Measurements from ENCODE around the gene MCOLN3. TPM values are rescaled to one million over a fixed set of nuclear protein-coding genes. Genes with fewer than 3 reads are reported as not detected.
"Not testable (repeated sequence)": the region's sequence is repeated elsewhere in the genome, so short reads cannot be mapped to it uniquely, and the experiment has no call there.

Gene MCOLN3
- total RNA-seq, 1 donor from 2014 or later = 0.72 TPM

DNA sequence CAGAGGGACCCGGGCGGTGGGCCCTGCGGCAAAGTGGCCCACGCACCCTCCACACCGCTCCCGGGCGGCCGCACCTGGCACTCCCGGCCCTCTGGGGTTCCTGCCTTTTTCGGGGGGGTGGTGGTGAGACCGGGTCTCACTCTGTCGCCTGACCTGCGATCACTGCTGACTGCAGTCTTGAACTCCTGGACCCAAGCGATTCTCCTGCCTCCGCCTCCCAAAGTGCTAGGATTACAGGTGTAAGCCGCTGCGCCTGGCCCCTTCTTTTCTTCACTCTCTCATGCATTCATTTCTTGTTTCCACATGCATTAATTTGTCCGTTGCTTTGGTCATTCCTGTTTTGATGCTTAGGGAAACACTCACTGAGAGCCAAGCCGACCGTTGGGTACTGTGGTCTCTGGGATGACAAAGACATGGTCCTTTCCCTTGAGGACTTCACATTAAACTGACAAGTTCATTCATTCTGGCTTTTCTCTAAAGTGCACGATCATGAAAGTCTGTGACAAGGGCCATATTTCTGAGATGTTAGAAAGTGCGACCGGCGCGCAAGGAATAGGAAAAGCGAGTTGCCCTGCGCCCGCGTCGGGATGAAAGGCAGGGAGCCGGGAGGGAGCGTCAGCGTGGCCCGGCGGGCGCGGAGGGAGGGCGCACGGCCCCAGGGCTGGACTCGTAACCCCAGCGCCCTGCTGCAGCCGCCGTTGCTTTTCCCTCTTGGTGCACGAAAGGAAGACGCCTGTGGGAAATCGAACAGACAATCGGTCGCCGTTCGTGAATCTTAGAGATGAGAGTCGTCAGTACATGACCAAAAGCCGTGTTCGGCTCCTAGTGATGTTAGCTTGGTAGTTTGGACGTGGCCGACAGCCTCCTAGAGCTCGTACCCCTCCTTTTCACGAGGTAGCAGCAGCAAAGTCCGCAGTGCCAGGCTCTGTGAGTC, 50.4 kb downstream of the MCOLN3 start:
- intact Hi-C loops (cut with micrococcal nuclease) = no loop called here
- DNase-seq (peak; percentile 30), ATAC-seq (peak; percentile 65)

DNA sequence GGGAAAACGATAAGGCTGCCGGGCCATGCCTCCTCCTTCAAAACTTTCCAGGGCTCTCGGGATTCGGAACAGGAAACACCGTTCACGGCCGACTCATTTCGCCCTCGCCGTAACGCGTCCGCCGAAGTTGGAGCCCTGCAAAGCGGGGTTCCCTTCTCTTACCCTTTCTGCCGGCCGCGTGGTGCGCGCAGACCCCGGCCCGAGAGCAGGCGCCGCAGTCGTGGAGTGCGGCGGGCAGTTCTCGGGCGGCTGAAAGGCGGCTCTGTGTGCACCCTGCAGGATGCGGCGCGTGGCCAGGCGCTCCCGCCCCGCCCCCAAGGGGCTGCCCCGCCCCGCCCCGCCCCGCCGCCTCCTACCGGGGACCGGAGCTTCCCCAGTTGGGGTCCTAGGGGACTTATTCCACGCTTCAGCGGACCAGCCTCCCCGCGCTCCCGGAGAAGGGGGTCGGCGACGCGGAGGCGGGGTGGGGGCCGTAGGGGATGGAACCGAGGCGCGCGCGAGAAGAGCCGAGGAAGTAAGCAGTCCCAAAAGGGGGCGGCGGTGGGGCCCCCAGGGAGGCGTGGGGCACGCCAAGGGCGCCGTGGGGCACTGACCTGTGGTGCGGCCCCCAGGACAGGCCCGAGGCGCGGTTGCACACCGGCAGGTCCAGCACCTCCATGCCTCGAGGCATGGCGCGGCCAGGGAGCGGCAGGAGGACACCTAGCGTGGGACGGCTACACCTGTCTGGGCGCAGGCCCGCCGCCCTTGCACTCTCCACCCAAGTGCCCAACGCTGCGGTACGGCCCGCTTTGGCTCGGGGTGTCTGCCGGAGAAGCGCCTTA, 51.2 kb downstream of the MCOLN3 start, which contains the start of gene MCOLN2:
Gene MCOLN2, minus strand, starts transcription at position 268 of the 821 bp plus-strand sequence. Its CDS starts 241 bp downstream, at position 27.
- ATAC-seq (peak; percentile 96), DNase-seq (peak; percentile 64)
- intact Hi-C loops (cut with micrococcal nuclease) = no loop called here

DNA sequence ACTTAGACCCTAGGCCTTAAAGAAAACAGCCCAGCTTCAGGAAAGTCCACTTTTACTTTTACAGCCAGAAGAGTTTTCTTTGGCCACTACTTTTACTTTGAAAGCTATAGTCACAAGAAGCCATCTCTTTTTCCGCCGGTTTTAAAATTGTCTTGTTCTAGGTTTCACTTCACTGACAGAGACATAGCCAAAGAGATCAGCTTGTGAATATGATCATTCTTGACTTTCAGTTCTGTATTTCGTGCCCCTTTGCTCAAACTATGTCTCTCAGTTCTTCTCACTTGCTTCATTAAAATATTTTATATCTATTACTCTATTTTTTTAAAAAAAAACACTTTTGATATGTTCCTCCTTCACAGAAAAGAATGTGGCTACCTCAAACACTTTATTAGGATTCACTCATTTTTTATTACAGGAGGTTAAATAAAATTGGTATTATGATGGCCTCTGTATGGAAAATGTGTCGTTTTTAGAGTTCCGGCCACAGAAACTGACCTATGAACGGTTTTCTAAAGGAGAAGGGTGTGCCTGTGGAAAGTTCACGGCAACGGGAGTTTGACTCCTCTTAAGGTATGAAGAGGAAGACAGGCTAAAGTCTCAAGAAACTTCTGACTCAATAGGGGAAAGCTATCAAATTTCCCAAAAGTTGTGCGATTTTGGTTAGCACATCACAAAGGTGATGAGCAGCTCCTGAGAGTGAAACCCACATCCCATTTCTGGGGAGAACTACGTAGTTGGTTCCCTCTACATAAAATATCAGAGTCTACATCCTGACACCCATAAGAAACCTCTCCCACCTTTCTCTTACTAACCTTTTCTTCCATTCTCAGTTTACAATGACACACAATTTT, 52.6 kb downstream of the MCOLN3 start:
- ATAC-seq (no peak), DNase-seq (no peak)
- intact Hi-C loops (cut with micrococcal nuclease) = no loop called here

DNA sequence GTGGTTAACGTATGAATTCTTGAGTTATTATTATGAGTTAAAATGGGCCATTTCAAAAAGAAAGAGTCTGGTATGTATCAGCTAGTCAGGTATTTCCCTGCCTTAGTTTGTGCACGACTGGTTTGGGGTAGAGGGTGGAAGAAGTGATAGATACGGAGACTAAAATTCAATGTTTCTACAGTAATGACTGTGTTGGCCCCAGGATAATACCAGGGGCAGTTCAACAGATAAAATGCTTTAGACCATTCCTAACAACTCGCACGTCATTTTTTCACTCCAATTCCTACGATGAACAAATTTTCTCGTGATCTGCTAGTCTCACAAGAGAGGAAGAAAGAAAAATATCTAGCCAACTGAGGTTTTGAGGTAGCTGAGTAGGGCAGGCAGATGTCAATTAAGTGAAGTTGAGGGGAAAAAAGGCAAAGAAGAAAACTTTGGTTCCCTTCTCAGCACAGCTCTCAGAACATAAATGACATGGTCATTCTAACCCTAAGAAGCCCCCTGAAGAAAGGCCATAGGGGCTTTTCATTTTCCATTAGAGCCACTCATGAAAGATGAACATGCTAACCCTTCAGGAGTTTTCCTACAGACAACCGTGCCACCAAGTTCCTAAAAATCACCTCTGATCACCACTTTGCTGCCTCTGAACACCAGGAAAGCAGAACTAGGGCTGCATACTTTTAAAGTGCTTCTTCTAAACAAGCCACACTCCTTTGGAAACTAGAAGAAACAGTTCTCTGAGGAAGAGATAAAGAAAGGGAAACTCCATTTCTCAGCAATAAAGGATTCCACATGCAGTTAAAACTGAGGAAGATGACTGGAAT, 57.0 kb downstream of the MCOLN3 start:
- intact Hi-C loops (cut with micrococcal nuclease) = no loop called here
- DNase-seq (no peak), ATAC-seq (no peak)

DNA sequence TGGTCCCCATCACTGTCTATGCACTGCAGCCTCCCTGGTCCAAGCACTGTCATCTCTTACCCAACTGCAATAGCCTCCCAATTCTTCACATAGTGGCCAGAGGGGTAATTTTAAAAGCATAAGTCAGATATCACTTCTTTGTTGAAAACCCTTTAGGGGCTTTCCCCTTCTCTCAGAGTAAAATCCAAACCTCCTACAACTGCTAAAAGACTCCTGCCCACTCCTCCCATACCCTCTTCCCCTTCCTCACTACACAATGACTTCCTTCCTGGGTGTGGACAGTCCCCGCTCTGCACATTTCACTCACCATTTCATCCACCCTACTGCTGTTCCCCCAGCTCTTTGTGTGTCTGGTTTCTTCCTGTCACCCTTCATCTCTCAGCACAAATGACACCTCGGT, 59.7 kb downstream of the MCOLN3 start:
- intact Hi-C loops (cut with micrococcal nuclease) = no loop called here
- no peak for ATAC-seq
- DNase-seq = no peak

DNA sequence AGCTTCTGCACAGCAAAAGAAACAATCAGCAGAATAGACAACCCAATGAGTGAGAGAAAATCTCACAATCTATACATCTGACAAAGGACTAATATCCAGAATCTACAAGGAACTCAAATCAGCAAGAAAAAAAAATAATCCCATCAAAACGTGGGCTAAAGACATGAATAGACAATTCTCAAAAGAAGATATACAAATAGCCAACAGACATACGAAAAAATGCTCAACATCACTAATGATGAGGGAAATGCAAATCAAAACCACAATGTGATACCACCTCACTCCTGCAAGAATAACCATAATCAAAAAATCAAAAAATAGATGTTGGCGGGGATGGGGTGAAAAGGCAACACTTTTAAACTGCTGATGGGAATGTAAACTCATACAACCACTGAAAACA, 61.7 kb downstream of the MCOLN3 start:
- ATAC-seq; intact Hi-C loops (cut with micrococcal nuclease); DNase-seq: not testable (repeated sequence)

DNA sequence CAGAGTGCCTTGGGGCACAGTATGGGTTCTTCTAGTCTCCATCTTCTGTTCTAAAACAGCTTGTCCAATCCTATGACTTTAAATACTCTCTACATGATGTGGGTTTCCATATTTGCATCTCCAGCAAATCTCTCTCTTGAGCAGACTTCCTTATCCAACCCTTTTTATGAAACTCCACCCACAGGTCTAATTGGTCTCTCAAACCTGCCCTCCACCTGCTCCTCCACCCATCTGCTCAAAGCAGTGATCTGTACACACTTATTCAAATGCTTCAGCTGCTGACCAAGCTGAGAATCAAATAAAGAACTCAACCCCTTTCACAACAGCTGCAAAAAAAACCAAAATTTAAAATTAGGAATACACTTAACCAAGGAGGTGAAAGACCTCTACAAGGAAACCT, 62.9 kb downstream of the MCOLN3 start:
- intact Hi-C loops (cut with micrococcal nuclease) = no loop called here

DNA sequence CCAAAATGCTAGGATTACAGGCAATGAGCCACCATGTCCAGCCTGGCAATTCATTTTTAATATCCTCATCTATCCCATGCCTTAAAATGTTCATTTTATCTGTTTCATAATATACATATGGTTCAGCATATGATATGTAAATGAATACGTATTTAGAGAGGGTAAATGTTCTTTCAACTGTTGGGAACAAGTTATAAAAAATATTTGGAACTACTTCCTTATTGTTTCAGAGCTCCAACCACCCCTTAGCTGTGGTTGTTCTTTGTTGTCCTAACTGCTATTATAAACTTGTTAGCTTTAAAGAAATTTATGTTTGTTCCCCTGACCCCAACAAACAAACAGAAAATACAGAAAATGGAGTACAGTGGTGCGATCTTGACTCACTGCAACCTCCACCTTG, 65.9 kb downstream of the MCOLN3 start:
- intact Hi-C loops (cut with micrococcal nuclease) = no loop called here
- ATAC-seq = no peak

More for the DNA sequence above, 62.9 kb downstream of the MCOLN3 start:
- ATAC-seq (no peak), DNase-seq (no peak)

DNA sequence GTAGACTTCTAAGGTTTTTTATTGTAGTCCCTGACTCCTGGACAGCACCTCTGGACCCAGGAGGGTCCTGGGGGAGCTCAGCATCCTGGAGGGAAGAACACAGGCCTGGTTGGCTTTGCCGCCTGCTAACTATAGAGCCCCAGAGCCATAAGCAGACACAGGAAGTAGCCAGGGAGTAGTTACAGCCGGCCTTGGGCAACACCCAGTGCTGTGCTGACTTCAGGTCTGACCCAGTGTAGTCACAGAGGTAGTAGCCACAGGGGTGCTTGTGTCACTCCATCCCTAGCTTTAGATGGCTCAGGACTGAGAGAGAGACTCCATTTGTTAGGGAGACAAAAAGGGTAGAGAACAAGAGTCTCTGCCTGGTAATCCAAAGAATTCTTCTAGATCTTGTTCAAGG, 73.3 kb downstream of the MCOLN3 start:
- ATAC-seq (no peak), DNase-seq (no peak)
- intact Hi-C loops (cut with micrococcal nuclease) = no loop called here

More for the DNA sequence above, 65.9 kb downstream of the MCOLN3 start:
- DNase-seq = no peak

DNA sequence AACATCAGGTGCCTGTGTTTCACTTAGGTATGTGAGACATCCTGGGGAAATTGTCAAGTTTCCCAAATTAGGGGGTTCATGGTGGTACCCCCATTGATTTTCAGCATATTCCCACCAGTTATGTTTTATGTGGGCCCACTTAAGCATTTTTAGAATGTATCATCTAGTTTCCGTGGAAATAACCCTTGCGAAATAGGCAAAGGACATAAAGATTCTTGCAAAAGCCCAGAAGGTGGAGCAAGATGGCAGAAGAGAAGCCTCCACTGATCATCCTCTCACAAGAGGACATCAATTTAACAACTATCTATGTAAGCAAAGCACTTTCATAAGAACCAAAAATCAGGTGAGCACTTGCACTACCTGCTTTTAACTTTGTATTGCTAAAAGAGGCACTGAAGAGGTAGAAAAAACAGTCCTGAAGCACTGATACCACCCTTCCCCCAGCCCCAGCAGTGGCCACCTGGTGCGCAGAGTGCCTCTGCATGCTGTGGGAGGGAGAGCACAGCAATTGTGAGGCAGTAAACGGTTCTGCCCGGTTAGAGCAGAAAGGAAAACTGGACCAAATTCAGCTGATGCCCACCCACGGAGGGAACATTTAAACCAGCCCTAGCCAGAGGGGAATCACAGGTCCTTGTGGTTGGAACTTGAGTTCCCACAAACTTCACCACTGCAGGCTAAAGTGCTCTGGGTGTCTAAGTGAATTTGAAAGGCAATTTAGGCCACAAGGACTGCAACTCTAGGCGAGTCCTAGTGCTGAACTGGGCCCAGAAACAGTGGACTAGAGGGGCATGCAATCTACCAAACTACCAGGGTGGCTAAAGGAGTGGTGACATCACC, 74.6 kb downstream of the MCOLN3 start:
- DNase-seq (no peak), ATAC-seq (no peak)
- intact Hi-C loops (cut with micrococcal nuclease) = no loop called here

DNA sequence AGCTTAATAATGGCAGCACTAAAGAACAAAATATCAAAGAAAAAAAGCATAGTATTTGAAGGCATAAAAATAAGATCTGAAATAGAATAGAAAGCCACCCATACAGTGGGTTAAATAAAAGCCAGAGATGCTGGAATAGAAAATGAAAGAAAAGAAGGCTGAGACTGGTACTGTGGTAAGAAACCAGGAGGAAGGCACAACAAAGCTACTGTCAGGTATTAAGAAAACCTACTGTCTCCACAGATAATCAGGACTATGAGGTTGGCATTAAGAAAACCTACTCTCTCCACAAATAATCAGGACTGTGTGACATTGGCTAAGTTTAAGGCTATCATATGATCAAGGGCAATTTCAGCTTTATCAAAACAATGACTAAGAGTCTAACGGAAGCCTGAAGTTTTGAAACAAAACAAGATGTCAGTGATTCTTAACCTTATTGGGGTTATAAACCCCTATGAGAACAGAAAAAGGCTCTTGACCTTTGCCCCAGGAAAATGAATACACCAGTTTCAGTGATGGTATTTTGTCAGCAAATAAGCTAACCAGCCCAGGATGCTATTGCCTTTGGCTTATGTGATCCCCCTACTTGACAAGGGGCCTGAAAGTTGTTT, 75.8 kb downstream of the MCOLN3 start:
- intact Hi-C loops (cut with micrococcal nuclease) = no loop called here
- DNase-seq (no peak), ATAC-seq (no peak)

DNA sequence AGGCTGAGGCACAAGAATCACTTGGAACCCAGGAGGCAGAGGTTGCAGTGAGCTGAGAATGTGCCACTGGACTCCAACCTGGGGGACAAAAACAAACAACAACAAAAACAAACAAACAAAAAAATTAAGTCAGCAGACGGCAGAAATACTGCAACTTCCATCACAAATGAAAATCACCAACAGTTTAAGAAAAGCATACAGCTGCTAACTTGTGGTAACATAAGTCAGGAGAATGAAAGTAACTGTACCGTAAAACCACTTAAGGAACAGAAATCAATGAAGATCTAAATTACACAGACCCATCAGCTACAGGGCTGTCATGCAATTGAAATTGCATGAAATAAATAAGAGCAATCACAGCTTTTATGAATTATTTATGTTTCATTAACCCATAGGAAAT, 76.3 kb downstream of the MCOLN3 start:
- ATAC-seq (no peak), DNase-seq (no peak)
- intact Hi-C loops (cut with micrococcal nuclease) = no loop called here

DNA sequence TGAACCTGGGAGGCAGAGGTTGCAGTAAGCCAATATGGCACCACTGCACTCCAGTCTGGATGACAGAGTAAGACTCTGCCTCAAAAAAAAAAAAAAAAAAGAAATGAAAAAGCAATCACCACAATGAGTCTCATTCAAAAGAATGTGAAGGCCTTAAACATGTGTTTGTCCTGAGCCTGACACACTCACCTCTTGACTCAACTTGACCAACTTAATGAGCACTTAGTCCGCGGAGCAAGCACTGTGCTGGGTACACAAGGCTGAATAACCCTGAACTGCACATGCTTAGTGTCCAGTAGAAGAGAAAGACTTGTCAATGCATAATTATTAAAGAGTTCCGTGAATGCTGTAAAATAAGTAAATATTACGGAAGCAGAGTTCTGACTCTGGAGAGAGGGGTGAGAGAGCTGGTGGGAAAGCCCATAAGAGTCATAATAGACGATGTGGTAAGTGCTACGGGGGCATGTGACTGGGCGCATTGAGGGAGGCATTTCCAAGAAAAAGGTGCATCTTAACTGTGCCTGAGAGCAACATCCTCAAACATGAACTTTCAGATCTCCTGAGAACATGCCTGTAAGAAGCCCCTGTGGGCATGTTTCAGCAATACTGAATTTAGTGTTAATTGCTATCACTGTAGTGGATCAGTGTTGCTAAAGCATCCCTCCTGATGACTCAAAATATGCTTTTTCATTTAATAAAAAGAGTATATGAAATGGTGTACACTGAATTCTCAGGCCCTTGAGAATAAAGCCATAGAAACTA, 78.6 kb downstream of the MCOLN3 start:
- no peak for DNase-seq
- no peak for ATAC-seq
- intact Hi-C loops (cut with micrococcal nuclease) = no loop called here

DNA sequence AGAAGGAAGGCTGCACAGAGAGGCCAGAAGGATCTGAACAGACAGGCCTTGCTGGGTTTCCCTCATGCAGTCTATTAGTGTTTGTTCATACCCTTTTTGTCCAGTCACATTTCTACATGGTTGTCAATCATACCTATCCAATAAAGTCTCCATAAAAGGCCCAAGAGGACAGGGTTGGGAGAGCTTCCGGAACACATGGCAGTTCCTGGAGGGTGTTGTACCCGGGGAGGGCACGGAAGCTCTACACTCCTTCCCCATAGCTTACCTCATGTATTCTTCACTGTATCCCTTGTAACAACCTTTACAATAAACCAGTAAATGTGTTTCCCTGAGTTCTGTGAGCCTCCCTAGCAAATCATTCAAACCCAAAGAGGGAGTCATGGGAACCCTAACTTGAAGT, 79.4 kb downstream of the MCOLN3 start:
- ATAC-seq = no peak
- no peak for DNase-seq
- intact Hi-C loops (cut with micrococcal nuclease) = no loop called here

DNA sequence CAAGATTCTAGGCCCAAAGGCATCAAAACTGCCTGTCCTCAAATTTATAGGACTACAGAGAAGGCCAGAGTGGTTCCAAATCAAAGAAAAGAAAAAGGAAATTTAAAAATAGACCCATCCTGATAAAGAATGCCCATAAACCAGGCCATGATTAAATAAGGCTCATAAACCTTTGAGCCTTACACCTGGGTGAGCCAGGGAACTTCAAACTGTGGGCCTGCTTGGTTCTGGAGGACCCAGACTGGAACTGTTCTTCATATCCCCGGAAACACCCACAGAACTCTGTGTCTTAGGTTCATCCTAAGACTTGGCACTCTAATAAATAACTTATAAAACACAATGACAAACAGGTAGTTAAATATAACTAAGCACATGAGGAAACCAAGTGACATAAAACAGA, 80.2 kb downstream of the MCOLN3 start:
- no peak for DNase-seq
- no peak for ATAC-seq
- intact Hi-C loops (cut with micrococcal nuclease) = no loop called here
